ENCODE measurements around the gene RILPL1.

DNA sequence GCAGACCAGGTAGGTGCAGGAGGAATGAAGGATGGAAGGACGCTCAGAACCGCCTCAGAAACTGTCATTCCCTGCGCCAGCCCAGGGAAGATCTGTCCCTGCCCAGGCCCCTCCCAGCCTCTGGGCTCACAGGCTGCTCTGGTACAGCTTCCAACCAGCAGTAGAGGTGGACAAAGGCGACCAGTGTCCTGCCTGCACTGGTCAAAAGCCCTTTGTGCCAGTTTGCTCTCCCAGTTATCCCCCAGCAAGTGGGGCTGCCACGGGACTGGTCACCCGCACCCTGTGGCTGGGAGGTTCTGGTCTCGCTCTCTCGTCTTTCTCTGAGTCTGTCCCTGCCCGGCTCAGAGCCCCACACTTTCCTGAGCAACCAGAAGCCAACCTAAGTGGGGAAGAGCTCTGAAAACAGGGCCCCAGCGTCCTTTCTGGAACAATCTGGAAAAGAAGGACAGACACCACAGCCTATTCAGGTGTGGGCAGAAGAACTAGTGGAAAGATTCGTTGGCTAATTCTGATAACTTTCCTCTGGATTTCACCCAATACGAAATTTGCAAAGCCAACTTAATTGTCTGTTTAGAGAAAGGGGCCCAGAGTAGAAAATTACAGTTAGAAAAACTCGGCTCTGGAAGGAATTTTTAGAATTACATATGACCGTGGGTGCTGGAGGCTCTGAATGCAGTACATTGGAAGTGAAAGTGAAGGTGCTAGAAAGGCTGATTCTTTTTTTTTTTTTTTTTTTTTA is 53.9 kb downstream of the RILPL1 start:
- TF ChIP-seq, protein P1, sequence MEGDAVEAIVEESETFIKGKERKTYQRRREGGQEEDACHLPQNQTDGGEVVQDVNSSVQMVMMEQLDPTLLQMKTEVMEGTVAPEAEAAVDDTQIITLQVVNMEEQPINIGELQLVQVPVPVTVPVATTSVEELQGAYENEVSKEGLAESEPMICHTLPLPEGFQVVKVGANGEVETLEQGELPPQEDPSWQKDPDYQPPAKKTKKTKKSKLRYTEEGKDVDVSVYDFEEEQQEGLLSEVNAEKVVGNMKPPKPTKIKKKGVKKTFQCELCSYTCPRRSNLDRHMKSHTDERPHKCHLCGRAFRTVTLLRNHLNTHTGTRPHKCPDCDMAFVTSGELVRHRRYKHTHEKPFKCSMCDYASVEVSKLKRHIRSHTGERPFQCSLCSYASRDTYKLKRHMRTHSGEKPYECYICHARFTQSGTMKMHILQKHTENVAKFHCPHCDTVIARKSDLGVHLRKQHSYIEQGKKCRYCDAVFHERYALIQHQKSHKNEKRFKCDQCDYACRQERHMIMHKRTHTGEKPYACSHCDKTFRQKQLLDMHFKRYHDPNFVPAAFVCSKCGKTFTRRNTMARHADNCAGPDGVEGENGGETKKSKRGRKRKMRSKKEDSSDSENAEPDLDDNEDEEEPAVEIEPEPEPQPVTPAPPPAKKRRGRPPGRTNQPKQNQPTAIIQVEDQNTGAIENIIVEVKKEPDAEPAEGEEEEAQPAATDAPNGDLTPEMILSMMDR (IDR thresholded peaks at IDR 0.05; ENCODE audit: poor library complexity): no peak
- no peak for TF ChIP-seq EZH2phosphoT487 (IDR thresholded peaks at IDR 0.05; ENCODE audit: low read depth, severe bottlenecking, unreplicated experiment)
- no peak for TF ChIP-seq EZH2 (IDR thresholded peaks at IDR 0.05; ENCODE audit: borderline replicate concordance)

All from hepatocyte (in vitro differentiated cells).